OCI-LY1 (cell line): Measurements from ENCODE around the gene RASL10B.
A peak's percentile ranks its signal among the peaks of the same experiment; 100 is the strongest.

Experiments
- H2AFZ ChIP-seq: fragments of 200-600 bp; sonication (generic), shearing (Covaris generic); 2 replicates; pipeline ENCODE4 v1.6.0; 2014; ENCODE audit warnings: antibody characterized with exemption, mild to moderate bottlenecking, low read length
- H3F3A ChIP-seq: fragments of 200-600 bp; sonication (generic), shearing (Covaris generic); 2 replicates; pipeline ENCODE4 v1.6.0; 2014; ENCODE audit warnings: mild to moderate bottlenecking, antibody characterized with exemption, low read length, moderate library complexity; ENCODE audit not compliant: insufficient read depth
- H3K27ac ChIP-seq: fragments of 200-600 bp; sonication (generic); 2 replicates; pipeline ENCODE4 v1.5.1; 2014; ENCODE audit warnings: low read length, mixed run types, mild to moderate bottlenecking, low read depth; ENCODE audit not compliant: poor library complexity, severe bottlenecking
- H3K27me3 ChIP-seq: fragments of 200-600 bp; sonication (generic); 2 replicates; pipeline ENCODE4 v1.6.0; 2014; ENCODE audit warnings: antibody characterized with exemption, mild to moderate bottlenecking, low read length, moderate library complexity; ENCODE audit not compliant: insufficient read depth
- H3K36me3 ChIP-seq: fragments of 200-600 bp; sonication (generic); 2 replicates; pipeline ENCODE4 v1.6.1; 2014; ENCODE audit warnings: mild to moderate bottlenecking, antibody characterized with exemption, low read length, moderate library complexity, mixed read lengths; ENCODE audit not compliant: insufficient read depth
- H3K4me1 ChIP-seq: fragments of 200-600 bp; sonication (generic); 2 replicates; pipeline ENCODE4 v1.5.1; 2014; ENCODE audit warnings: mild to moderate bottlenecking, low read length, moderate library complexity; ENCODE audit not compliant: insufficient read depth, severe bottlenecking
- H3K4me2 ChIP-seq: fragments of 200-600 bp; sonication (generic), shearing (Covaris generic); 2 replicates; pipeline ENCODE4 v1.6.1; 2014; ENCODE audit warnings: low read length
- H3K4me3 ChIP-seq: fragments of 200-600 bp; sonication (generic); 2 replicates; pipeline ENCODE4 v1.5.1; 2014; ENCODE audit warnings: low read length, low read depth, mild to moderate bottlenecking, mixed read lengths; ENCODE audit not compliant: poor library complexity, severe bottlenecking
- H3K79me2 ChIP-seq: fragments of 200-600 bp; shearing (Covaris generic); 2 replicates; pipeline ENCODE4 v1.6.1; 2016; ENCODE audit warnings: mixed run types, low read length, mixed read lengths; ENCODE audit not compliant: insufficient read depth
- H3K9ac ChIP-seq: fragments of 200-600 bp; sonication (generic), shearing (Covaris generic); 2 replicates; pipeline ENCODE4 v1.6.1; 2014; ENCODE audit warnings: mild to moderate bottlenecking, low read length, mixed read lengths
- H3K9me2 ChIP-seq: fragments of 200-600 bp; sonication (generic), shearing (Covaris generic); 2 replicates; pipeline ENCODE4 v1.6.1; 2014; ENCODE audit warnings: low read depth, mild to moderate bottlenecking, low read length, mixed read lengths
- H3K9me3 ChIP-seq: fragments of 200-600 bp; shearing (Covaris generic); 2 replicates; pipeline ENCODE4 v1.6.1; 2014; ENCODE audit warnings: low read length, mixed read lengths
- H4K20me1 ChIP-seq: fragments of 200-600 bp; sonication (generic), shearing (Covaris generic); 2 replicates; pipeline ENCODE4 v1.6.0; 2016; ENCODE audit warnings: mild to moderate bottlenecking, low read length; ENCODE audit not compliant: insufficient read depth
- EZH2 ChIP-seq: fragments of 200-600 bp; sonication (generic), shearing (Covaris generic); IDR thresholded peaks from 2 replicates; pipeline ENCODE4 v1.8.0; 2017; ENCODE audit warnings: borderline replicate concordance, mixed run types, mild to moderate bottlenecking, antibody characterized with exemption, low read length, moderate library complexity, mixed read lengths
- TF ChIP-seq, protein P1 (sequence below): fragments of 200-600 bp; sonication (generic), shearing (Covaris generic); IDR thresholded peaks from 2 replicates; pipeline ENCODE4 v1.5.1; 2017; ENCODE audit warnings: mild to moderate bottlenecking, antibody characterized with exemption, low read length, moderate library complexity, mixed read lengths

Gene RASL10B

DNA sequence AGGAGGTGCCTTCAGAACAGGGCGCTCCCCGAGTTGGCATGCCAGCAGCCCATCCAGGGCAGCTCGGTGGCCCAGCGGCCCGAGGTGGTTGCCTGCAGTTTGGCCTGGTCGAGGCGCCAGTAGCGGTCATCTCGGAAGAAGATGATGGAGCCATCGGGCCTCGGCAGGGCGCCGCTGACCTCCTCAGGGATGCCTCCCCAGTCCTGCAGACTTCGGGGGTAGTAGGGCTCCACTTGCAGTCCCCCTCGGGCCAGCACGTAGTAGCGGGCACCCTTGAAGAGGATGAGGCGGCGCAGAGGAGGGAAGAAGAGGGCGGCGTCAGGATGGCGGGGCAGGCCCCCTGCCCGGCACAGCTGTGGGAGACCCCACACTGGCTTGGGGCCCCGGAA is 35.0 kb downstream of the RASL10B start:
- TF ChIP-seq, protein P1, sequence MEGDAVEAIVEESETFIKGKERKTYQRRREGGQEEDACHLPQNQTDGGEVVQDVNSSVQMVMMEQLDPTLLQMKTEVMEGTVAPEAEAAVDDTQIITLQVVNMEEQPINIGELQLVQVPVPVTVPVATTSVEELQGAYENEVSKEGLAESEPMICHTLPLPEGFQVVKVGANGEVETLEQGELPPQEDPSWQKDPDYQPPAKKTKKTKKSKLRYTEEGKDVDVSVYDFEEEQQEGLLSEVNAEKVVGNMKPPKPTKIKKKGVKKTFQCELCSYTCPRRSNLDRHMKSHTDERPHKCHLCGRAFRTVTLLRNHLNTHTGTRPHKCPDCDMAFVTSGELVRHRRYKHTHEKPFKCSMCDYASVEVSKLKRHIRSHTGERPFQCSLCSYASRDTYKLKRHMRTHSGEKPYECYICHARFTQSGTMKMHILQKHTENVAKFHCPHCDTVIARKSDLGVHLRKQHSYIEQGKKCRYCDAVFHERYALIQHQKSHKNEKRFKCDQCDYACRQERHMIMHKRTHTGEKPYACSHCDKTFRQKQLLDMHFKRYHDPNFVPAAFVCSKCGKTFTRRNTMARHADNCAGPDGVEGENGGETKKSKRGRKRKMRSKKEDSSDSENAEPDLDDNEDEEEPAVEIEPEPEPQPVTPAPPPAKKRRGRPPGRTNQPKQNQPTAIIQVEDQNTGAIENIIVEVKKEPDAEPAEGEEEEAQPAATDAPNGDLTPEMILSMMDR = no peak
- Histone ChIP-seq H3K9me3 (no peaks in the 10 kb centered on the region), H3K4me1 (peaks cover 6% of the 10 kb centered on the region), H3K27me3 (no peaks in the 10 kb centered on the region; the same call in 1 of the 2 replicates), H3K36me3 (no peaks in the 10 kb centered on the region), H3K9me2 (no peaks in the 10 kb centered on the region), H2AFZ (no peak overlapping the region), H3K4me2 (no peak overlapping the region), H3F3A (no peaks in the 10 kb centered on the region), H3K79me2 (no peaks in the 10 kb centered on the region), H3K27ac (no peak overlapping the region), H4K20me1 (no peaks in the 10 kb centered on the region), H3K4me3 (no peak overlapping the region), H3K9ac (no peak overlapping the region)

DNA sequence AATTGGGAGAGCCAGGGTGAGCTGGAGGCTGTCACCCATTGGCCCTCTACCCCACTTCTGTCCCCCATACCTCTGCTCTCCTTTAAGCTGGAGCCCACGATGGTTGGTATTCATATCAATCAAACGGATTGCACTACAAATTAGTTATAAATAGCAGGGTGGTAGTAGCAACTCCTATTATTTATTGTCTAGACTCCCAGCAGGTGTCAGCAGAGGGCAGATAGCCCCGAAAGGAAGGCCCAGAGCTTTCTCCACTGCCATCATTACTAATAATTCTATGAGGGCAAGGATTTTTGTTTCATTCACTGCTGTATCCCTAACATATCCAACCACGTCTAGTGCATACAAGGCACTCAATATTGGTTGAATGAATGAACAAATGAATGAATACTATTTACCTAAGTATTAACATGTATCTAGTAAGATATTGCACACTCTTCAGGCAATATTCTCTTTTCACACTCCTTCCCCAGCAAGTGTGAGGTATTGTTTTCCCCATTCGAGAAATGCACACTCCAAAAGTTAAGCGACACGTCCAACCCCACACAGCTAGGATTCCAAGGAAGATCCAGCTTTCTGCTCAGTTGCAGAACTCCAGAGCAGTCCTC is 35.6 kb downstream of the RASL10B start:
- H2AFZ ChIP-seq = no peak overlapping the region
- H3F3A ChIP-seq = no peaks in the 10 kb centered on the region
- H4K20me1 ChIP-seq = no peaks in the 10 kb centered on the region
- peaks cover 6% of the 10 kb centered on the region for H3K4me1 ChIP-seq
- no peaks in the 10 kb centered on the region for H3K79me2 ChIP-seq
- no peak overlapping the region for H3K9ac ChIP-seq
- TF ChIP-seq, protein P1 = peak; percentile 58; the same call in 1 of the 2 replicates
- TF ChIP-seq EZH2 = no peak
- H3K4me2 ChIP-seq = no peak overlapping the region
- no peak overlapping the region for H3K27ac ChIP-seq
- H3K4me3 ChIP-seq = no peak overlapping the region
- no peaks in the 10 kb centered on the region for H3K9me2 ChIP-seq
- H3K27me3 ChIP-seq = no peaks in the 10 kb centered on the region
- no peaks in the 10 kb centered on the region for H3K9me3 ChIP-seq
- no peaks in the 10 kb centered on the region for H3K36me3 ChIP-seq

DNA sequence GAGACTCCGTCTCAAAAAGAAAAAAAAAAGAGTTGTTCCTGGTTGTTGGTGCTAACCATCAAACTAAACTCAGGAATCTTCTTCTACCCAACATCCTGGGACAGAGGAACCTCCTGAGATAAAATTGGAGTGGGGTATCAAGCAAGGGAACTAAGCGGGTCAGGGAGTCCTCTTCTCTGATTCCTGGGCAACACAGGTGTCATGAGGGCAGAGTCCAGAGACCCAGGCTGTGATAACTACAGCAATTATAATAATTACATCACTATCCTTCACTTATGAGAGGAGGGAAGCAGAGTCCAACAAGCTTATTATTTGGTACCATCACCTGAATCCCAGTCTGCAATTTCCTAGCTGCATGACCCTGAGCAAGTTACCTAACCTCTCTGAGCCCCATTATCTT is 37.4 kb downstream of the RASL10B start:
- Histone ChIP-seq H3K9me2 (no peaks in the 10 kb centered on the region), H3K36me3 (no peaks in the 10 kb centered on the region), H2AFZ (no peak overlapping the region), H3K9ac (no peak overlapping the region), H4K20me1 (no peaks in the 10 kb centered on the region), H3K79me2 (no peaks in the 10 kb centered on the region), H3K4me3 (no peak overlapping the region), H3F3A (no peaks in the 10 kb centered on the region), H3K9me3 (no peaks in the 10 kb centered on the region), H3K27me3 (0 out of 2 replicates have a peak, but pooled peaks cover 5% of the 10 kb centered on the region), H3K4me2 (no peak overlapping the region), H3K4me1 (peaks cover 6% of the 10 kb centered on the region), H3K27ac (no peak overlapping the region)
- TF ChIP-seq, protein P1 = no peak
- no peak for TF ChIP-seq EZH2
